Stimulated activated CD4-positive, alpha-beta T cell treated with anti-CD3 and anti-CD28 coated beads, Interleukin-15, amount 100 ng/mL, for 1 hour (primary cell): ENCODE data around the gene SLC4A11.

Source experiments
- DNase-seq, 2 donors: peaks; one replicate each; pipeline ENCODE4 v3.0.0-alpha.2; 2020; ENCODE audit warnings: low read depth in 1 of 2, low spot score in 1 of 2

The SLC4A11 gene

GRCh38 chr20:3247638-3248037, 8.6 kb upstream of the SLC4A11 start:
- DNase-seq, result no peak

GRCh38 chr20:3246682-3247081, 7.7 kb upstream of the SLC4A11 start:
- no peak for DNase-seq

GRCh38 chr20:3245711-3246110, 6.7 kb upstream of the SLC4A11 start:
- DNase-seq, result no peak

GRCh38 chr20:3245156-3245555, 6.2 kb upstream of the SLC4A11 start:
- DNase-seq, result no peak

- DNase-seq, result no peak
These were observed 5.6 kb upstream of the SLC4A11 start for GRCh38 chr20:3244613-3245012.

GRCh38 chr20:3243718-3244358, 4.8 kb upstream of the SLC4A11 start:
- DNase-seq, result no peak

- no peak for DNase-seq
These were observed 3.2 kb upstream of the SLC4A11 start for GRCh38 chr20:3242172-3242692.

GRCh38 chr20:3240776-3241363, 1.9 kb upstream of the SLC4A11 start:
- DNase-seq, result no peak

- DNase-seq, result no peak
These were observed 1.1 kb upstream of the SLC4A11 start for GRCh38 chr20:3239867-3240775.

GRCh38 chr20:3238616-3239025, 369 bp downstream of the SLC4A11 start:
- DNase-seq, result no peak

- DNase-seq, result no peak
These were observed 903 bp downstream of the SLC4A11 start for GRCh38 chr20:3237958-3238615.

- DNase-seq, result no peak
These were observed 1.7 kb downstream of the SLC4A11 start for GRCh38 chr20:3237011-3237957.

GRCh38 chr20:3235666-3236324, 3.2 kb downstream of the SLC4A11 start:
- no peak for DNase-seq

GRCh38 chr20:3233991-3234498, 4.9 kb downstream of the SLC4A11 start:
- DNase-seq, result no peak

GRCh38 chr20:3233131-3233990, 5.6 kb downstream of the SLC4A11 start:
- DNase-seq, result no peak

- no peak for DNase-seq
These were observed 7.0 kb downstream of the SLC4A11 start for GRCh38 chr20:3231889-3232588.

GRCh38 chr20:3231116-3231515, 7.9 kb downstream of the SLC4A11 start:
- DNase-seq, result no peak

GRCh38 chr20:3229798-3230197, 9.2 kb downstream of the SLC4A11 start:
- DNase-seq, result no peak
